Measurements from ENCODE around the gene TRIM14. TPM values are rescaled to one million over a fixed set of nuclear protein-coding genes. Genes with fewer than 3 reads are reported as not detected.

Gene TRIM14
- polyA plus RNA-seq, 2 of the 4 experiments (the other 2 are of a cell fraction) = 8.8 to 9.2 TPM

DNA sequence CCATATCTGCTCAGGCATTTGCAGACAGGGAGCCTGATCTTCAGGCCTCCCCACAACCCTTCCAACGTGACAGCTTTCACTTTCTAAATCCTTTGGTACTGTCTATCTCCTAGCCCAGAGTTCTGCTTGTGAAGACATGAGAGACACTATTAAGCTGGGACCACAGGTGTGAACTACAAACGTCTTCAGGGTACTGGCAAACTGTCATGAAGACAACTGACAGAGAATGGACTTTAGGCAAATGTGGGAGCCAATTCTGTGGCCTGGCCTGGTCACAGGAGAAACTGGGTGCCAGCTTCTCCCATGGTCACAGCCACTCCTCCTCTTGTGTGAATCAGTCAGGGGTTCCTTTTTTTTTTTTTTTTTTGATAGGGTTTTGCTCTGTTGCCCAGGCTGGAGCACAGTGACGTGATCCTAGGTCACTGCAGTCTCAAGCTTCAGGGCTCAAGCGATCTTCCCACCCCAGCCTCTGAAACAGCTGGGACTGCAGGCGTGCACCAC, 10.4 kb downstream of the TRIM14 start:
- ATAC-seq (no peak), FAIRE-seq (no peak), DNase-seq (ENCODE audit: low read depth in 1 of 2, low spot score in 1 of 2) (no peak)
- CTCF ChIA-PET = interaction anchor here (0.7 to 1.3 kb wide), 4 partner anchors 15 to 151 kb away, joined by 3 to 4 read pairs (median 3); no protein-coding TSS in a partner anchor
- Histone ChIP-seq H3K4me1 (no peaks in the 10 kb centered on the region), H3K27ac (no peak overlapping the region), H3K4me2 (no peak overlapping the region), H3K4me3 (no peak overlapping the region), H3K9me3 (no peaks in the 10 kb centered on the region)
- POLR2A ChIA-PET = interaction anchor here (1.7 kb wide), 1 partner anchor 10 kb away, joined by 4 read pairs; the partner anchor contains the start of gene TRIM14
- TF ChIP-seq JUN (IDR thresholded peaks at IDR 0.05) = no peak
- TF ChIP-seq HEYL (CRISPR knock-in tag; IDR thresholded peaks at IDR 0.05) = no peak
- no peak for TF ChIP-seq SREBF2 (IDR thresholded peaks at IDR 0.05)
- no peak for TF ChIP-seq SMC3 (IDR thresholded peaks at IDR 0.05)
- no peak for TF ChIP-seq MAX (IDR thresholded peaks at IDR 0.05)
- TF ChIP-seq MYC (IDR thresholded peaks at IDR 0.05; ENCODE audit: borderline replicate concordance, low read length) = no peak
- no peak for TF ChIP-seq POLR2AphosphoS2 (conservative IDR thresholded peaks at IDR 0.05; ENCODE audit: low read length)
- TF ChIP-seq TP53 (CRISPR knock-in tag; IDR thresholded peaks at IDR 0.05) = no peak
- no peak for TF ChIP-seq CHD4 (IDR thresholded peaks at IDR 0.05; ENCODE audit: borderline replicate concordance)
- WGBS (ENCODE audit: missing lambda C conversion rate) = 79% methylated on average over 5 of the region's 5 CpGs

GRCh38 chr9:98107926-98108325, 11.1 kb downstream of the TRIM14 start:
- no peaks in the 10 kb centered on the region for H3K4me1 ChIP-seq
- ChIA-PET CTCF (interaction anchor here (0.7 to 1.0 kb wide), 2 partner anchors 14 to 152 kb away, joined by 3 to 4 read pairs; no protein-coding TSS in a partner anchor), POLR2A (interaction anchor here (1.7 kb wide), 1 partner anchor 11 kb away, joined by 4 read pairs; the partner anchor contains the start of gene TRIM14)
- no peak overlapping the region for H3K4me2 ChIP-seq
- TF ChIP-seq JUNB (IDR thresholded peaks at IDR 0.05) (no peak), SMC3 (IDR thresholded peaks at IDR 0.05) (no peak), KDM5A (IDR thresholded peaks at IDR 0.05) (no peak), HEYL (CRISPR knock-in tag; IDR thresholded peaks at IDR 0.05) (no peak), HOXB5 (CRISPR knock-in tag; IDR thresholded peaks at IDR 0.05) (no peak), RARB (CRISPR knock-in tag; IDR thresholded peaks at IDR 0.05) (no peak), MAZ (IDR thresholded peaks at IDR 0.05; ENCODE audit: borderline replicate concordance, low read depth, low read length) (no peak), ZSCAN20 (CRISPR knock-in tag; IDR thresholded peaks at IDR 0.05) (no peak), BHLHE40 (IDR thresholded peaks at IDR 0.05; ENCODE audit: low read depth, low read length) (no peak), FOSB (CRISPR knock-in tag; IDR thresholded peaks at IDR 0.05) (no peak), HDAC2 (IDR thresholded peaks at IDR 0.05) (no peak), CEBPB (IDR thresholded peaks at IDR 0.05) (no peak), JUN (IDR thresholded peaks at IDR 0.05) (no peak), CBX8 (IDR thresholded peaks at IDR 0.05) (no peak), MYC (IDR thresholded peaks at IDR 0.05; ENCODE audit: borderline replicate concordance, low read length) (no peak), FOSL2 (IDR thresholded peaks at IDR 0.05) (no peak), FOSL2 (CRISPR knock-in tag; IDR thresholded peaks at IDR 0.05) (no peak), REST (IDR thresholded peaks at IDR 0.05) (no peak), ZFP36 (IDR thresholded peaks at IDR 0.05; ENCODE audit: borderline replicate concordance, partially characterized antibody) (no peak), ATOH8 (CRISPR knock-in tag; IDR thresholded peaks at IDR 0.05; ENCODE audit: low read depth) (no peak)
- TF ChIP-seq, protein P1, sequence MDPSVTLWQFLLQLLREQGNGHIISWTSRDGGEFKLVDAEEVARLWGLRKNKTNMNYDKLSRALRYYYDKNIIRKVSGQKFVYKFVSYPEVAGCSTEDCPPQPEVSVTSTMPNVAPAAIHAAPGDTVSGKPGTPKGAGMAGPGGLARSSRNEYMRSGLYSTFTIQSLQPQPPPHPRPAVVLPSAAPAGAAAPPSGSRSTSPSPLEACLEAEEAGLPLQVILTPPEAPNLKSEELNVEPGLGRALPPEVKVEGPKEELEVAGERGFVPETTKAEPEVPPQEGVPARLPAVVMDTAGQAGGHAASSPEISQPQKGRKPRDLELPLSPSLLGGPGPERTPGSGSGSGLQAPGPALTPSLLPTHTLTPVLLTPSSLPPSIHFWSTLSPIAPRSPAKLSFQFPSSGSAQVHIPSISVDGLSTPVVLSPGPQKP (IDR thresholded peaks at IDR 0.05; ENCODE audit: low read depth, low read length) = no peak
- no peak for ATAC-seq
- WGBS (ENCODE audit: missing lambda C conversion rate) = 92% methylated on average over 2 of the region's 2 CpGs
- H3K9me3 ChIP-seq = no peaks in the 10 kb centered on the region
- DNase-seq (ENCODE audit: low read depth in 1 of 2, low spot score in 1 of 2) = no peak
- no peak for FAIRE-seq
- no peak overlapping the region for H3K4me3 ChIP-seq
- no peak overlapping the region for H3K27ac ChIP-seq
